ENCODE measurements around the gene PPM1L. TPM values are rescaled to one million over a fixed set of nuclear protein-coding genes. Genes with fewer than 3 reads are reported as not detected.
A peak's percentile ranks its signal among the peaks of the same experiment; 100 is the strongest.

Gene PPM1L
- polyA plus RNA-seq, 1 donor (not counting 4 experiments of a cell fraction or from before 2014, with no cell fraction given) = 0.58 TPM

GRCh38 chr3:160941885-160942494 is 186.0 kb downstream of the PPM1L start:
- no peaks in the 10 kb centered on the region for H3K4me1 ChIP-seq (ENCODE audit: control insufficient read depth, extremely low read depth, insufficient read depth, low read length)
- no peak overlapping the region for H3K4me2 ChIP-seq (ENCODE audit: control insufficient read depth, extremely low read depth, insufficient read depth, low read depth, low read length)
- H4K20me1 ChIP-seq (ENCODE audit: control insufficient read depth, extremely low read depth, insufficient read depth, low read length) = no peaks in the 10 kb centered on the region
- H3K36me3 ChIP-seq (ENCODE audit: control insufficient read depth in 2 of 2, extremely low read depth in 1 of 2, insufficient read depth in 2 of 2, low read length in 2 of 2) = no peaks in the 10 kb centered on the region
- H3K27me3 ChIP-seq (ENCODE audit: control insufficient read depth, extremely low read depth, insufficient read depth, low read length) = no peaks in the 10 kb centered on the region
- dilution Hi-C loops (cut with MboI; ENCODE audit: extremely low pct_ligation_motif_present, low sequenced_read_pairs) = loop anchor here (25.0 kb wide), 1 partner anchor 230 kb away; no protein-coding TSS in a partner anchor
- H3K4me3 ChIP-seq (ENCODE audit: control insufficient read depth in 2 of 3, extremely low read depth in 1 of 3, insufficient read depth in 2 of 3, low read depth in 1 of 3, low read length in 3 of 3) = no peak overlapping the region
- TF ChIP-seq EZH2 (IDR thresholded peaks at IDR 0.05; ENCODE audit: low read length) = no peak
- peak in 2 of 3 experiments; percentile 71 to 74 for TF ChIP-seq CTCF (optimal IDR thresholded peaks at IDR 0.05 in 1 of 3, IDR thresholded peaks at IDR 0.05 in 1 of 3, conservative IDR thresholded peaks at IDR 0.05 in 1 of 3; ENCODE audit: extremely low read depth in 1 of 3, insufficient read depth in 2 of 3, low read length in 3 of 3)
- peak; percentile 53 for FAIRE-seq
- DNase-seq (ENCODE audit: low read depth, low spot score) = peak; percentile 4
- no peak overlapping the region for H3K9ac ChIP-seq (ENCODE audit: control insufficient read depth, extremely low read depth, insufficient read depth, low read length)
- no peaks in the 10 kb centered on the region for H3K9me1 ChIP-seq (ENCODE audit: control insufficient read depth, extremely low read depth, insufficient read depth, low read length)
- no peaks in the 10 kb centered on the region for H3K79me2 ChIP-seq (ENCODE audit: control insufficient read depth, insufficient read depth, low read length)
- H3K9me3 ChIP-seq (ENCODE audit: control insufficient read depth, low read depth, low read length) = no peaks in the 10 kb centered on the region
- no peak overlapping the region for H3K27ac ChIP-seq (ENCODE audit: control insufficient read depth, insufficient read depth, low read length)
- H2AFZ ChIP-seq (ENCODE audit: control insufficient read depth, low read length) = no peak overlapping the region

- dilution Hi-C loops (cut with MboI; ENCODE audit: extremely low pct_ligation_motif_present, low sequenced_read_pairs) = loop anchor here (25.0 kb wide), 1 partner anchor 232 kb away; no protein-coding TSS in a partner anchor
- Histone ChIP-seq H3K9ac (ENCODE audit: control insufficient read depth, extremely low read depth, insufficient read depth, low read length) (no peak overlapping the region), H3K4me2 (ENCODE audit: control insufficient read depth, extremely low read depth, insufficient read depth, low read depth, low read length) (no peak overlapping the region), H3K27ac (ENCODE audit: control insufficient read depth, insufficient read depth, low read length) (no peak overlapping the region), H2AFZ (ENCODE audit: control insufficient read depth, low read length) (no peak overlapping the region), H3K9me3 (ENCODE audit: control insufficient read depth, low read depth, low read length) (no peaks in the 10 kb centered on the region), H3K79me2 (ENCODE audit: control insufficient read depth, insufficient read depth, low read length) (no peaks in the 10 kb centered on the region), H3K4me3 (ENCODE audit: control insufficient read depth in 2 of 3, extremely low read depth in 1 of 3, insufficient read depth in 2 of 3, low read depth in 1 of 3, low read length in 3 of 3) (no peak overlapping the region), H3K36me3 (ENCODE audit: control insufficient read depth in 2 of 2, extremely low read depth in 1 of 2, insufficient read depth in 2 of 2, low read length in 2 of 2) (no peaks in the 10 kb centered on the region), H4K20me1 (ENCODE audit: control insufficient read depth, extremely low read depth, insufficient read depth, low read length) (no peaks in the 10 kb centered on the region), H3K9me1 (ENCODE audit: control insufficient read depth, extremely low read depth, insufficient read depth, low read length) (no peaks in the 10 kb centered on the region), H3K27me3 (ENCODE audit: control insufficient read depth, extremely low read depth, insufficient read depth, low read length) (no peaks in the 10 kb centered on the region), H3K4me1 (ENCODE audit: control insufficient read depth, extremely low read depth, insufficient read depth, low read length) (no peaks in the 10 kb centered on the region)
- no peak for TF ChIP-seq CTCF (optimal IDR thresholded peaks at IDR 0.05 in 1 of 3, IDR thresholded peaks at IDR 0.05 in 1 of 3, conservative IDR thresholded peaks at IDR 0.05 in 1 of 3; ENCODE audit: extremely low read depth in 1 of 3, insufficient read depth in 2 of 3, low read length in 3 of 3)
- TF ChIP-seq EZH2 (IDR thresholded peaks at IDR 0.05; ENCODE audit: low read length) = no peak
- FAIRE-seq = no peak
- no peak for DNase-seq (ENCODE audit: low read depth, low spot score)
Measured at GRCh38 chr3:160943996-160944395, 188.0 kb downstream of the PPM1L start.

Data from keratinocyte (primary cell).